Embryonic facial prominence (tissue), 1 donor: Measurements from ENCODE around the gene CIB2.

Source experiments
- DNase-seq: peaks from one replicate; pipeline ENCODE4 v3.0.0-alpha.2; 2016; ENCODE audit errors: extremely low spot score

The CIB2 gene

DNA sequence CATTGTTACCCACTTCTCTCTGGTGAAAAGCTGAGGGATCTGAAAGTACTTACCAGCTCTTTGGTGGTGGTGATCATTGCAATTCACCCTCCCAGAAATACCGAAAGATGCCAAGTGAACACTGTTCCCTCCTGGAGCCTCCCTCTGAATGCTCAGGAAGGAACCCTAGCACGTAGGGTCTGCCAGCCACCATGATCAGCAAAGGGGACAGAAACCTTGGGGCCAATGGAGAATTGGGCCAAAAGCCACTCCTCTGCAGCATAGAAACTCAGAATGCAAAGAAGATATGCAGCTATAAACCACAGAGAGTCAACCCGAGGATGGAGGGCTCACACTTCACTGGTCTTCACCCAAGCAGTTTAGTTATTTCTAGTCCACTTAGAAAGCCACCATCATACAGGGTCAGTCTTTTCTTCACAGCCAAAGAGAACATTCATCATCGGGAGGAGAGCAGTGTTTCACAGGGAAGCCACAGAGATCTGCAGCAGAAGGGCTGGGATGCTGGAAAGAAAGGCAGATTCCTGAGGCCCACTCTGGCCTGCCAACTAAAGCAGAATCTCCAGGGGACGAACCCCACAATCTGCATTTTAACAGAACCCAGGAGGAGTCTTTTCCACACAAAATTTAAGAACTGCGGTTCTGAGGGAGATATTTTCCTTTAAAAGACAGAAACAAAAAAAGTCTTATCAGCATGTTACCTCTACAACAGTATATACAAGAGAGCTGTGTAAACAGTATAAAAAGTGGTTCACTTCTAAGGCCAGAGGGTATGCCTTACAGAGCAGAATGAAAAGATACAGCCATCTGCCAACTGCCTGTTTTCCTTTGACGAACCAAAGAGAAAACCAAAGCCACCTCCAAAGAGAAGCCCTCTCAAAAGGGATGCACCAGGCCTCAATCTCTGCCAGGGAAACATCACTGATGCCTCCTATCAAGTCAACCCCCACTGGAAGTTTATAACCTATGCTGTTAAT is 65.0 kb downstream of the CIB2 start:
- DNase-seq, result no peak

DNA sequence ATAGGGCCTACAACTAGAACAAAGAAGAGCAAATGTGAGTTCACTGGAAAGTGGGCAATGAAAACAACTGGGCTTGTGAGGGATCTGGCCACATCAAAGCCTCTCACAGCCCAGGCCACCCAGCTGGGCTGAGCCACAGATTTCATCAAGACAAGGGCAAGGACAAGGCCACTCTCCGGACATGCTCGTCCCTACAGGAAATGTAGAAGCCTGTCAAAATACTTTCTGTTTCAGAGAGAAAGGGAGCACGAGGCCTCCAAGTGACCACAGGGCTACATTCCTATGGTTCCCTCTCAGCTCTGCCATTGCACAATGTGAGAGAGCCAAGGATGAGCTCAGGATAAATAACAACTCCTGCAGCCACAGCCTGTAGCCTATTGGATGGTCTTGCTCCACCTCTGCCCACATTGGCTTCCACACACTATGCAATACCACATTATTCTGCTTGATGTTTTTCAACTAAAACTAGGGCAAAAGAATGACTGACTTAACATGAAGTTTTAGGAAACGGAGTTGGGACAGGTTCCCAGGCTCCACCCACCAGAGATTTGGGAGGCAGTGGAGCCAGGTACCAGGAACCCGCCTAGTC is 65.9 kb downstream of the CIB2 start:
- DNase-seq, result no peak

- no peak for DNase-seq
Measured at GRCh38 chr15:78064544-78064943, 66.7 kb downstream of the CIB2 start.

DNA sequence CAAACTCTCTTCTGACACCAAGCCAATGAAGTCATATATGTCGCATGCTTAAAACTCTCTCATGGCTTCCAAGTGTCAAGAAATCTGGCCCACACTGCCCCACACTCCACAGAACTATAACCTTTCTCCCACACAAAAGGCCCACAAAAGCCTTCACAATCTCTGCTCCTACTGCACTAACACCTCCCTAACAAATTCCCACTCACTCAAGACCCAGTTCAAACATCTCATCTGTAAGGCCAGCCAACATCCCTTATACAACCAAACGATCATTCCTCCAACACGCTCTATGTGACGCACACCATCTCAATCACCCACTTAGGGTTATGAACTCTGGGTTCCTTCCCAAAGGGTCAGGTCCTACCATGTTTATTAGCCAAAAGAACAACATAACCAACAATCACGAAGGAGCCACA is 67.3 kb downstream of the CIB2 start:
- DNase-seq, result no peak

- no peak for DNase-seq
Measured at GRCh38 chr15:78063217-78063616, 68.0 kb downstream of the CIB2 start.

- DNase-seq, result no peak
Measured at GRCh38 chr15:78061963-78062427, 69.2 kb downstream of the CIB2 start.

GRCh38 chr15:78060232-78060631 is 71.0 kb downstream of the CIB2 start:
- no peak for DNase-seq

GRCh38 chr15:78059110-78059839 is 72.0 kb downstream of the CIB2 start:
- DNase-seq, result no peak

DNA sequence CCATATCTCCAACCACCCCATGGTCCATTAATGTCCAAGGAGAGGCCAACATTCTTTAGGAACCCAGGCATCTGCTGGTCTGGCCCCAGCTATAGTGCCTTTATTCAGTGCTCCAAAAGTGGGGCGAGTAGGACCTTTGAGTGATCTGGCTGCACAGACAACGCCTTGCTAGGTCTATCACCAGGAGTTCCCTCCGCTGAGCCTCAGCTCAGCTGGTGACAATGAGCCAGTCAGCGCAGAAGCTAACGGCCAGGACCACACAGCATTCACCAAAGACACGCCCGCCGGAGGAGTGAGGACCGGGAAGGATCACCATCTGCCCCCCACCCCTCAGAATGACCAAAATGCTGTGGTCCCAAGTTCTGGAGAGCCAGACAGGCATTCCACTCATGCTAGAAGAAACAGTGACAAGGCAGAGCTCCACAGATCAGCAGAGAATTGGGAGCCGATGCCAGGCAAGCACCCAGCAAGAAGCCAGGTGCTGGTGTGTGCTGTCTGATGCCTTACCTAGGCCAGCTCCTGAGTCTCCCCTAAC is 72.8 kb downstream of the CIB2 start:
- no peak for DNase-seq

DNA sequence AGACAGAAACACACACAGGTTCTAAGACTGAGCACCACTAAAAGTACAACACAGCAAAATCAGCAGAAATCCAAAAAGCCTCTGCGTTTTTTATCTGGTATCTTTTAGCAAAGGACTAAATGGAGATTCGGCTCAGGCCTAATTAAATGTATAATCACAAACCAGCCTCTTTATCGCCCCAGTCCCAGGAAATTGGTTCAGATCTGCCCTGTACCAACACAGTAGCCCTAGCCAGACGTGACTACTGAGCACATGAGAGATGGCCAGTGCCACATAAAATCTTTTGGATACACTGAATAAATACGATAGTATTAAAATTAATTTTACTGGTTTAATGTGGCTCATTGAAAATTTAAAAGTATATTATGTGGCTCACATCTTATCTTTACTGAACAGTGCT is 73.4 kb downstream of the CIB2 start:
- DNase-seq, result no peak

DNA sequence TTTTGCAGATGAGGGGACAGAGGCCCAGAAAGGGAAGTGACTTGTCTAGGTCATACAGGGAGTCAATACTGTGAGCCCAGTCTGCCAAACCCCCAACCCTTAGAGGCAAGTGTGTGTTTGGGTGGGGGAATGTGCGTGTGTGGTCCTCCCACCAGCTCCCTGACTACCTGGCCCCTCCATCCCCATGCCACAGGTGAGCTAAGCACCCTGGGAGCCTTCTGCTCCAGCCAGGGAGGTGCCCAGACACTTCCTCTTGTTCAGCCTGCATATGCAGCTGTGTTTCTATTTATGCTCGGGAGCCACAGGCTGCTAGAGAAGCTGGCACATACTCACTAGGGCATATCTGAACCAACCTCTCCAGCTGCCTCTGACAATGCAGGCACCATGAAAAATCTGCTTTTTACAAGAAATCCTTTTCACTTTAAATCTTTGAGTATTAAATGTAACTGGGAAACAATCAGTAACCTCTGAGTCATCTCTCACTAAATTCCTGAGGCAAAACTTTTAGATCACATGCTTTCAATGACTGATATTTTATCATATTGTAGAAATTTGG is 74.5 kb downstream of the CIB2 start:
- DNase-seq, result no peak

DNA sequence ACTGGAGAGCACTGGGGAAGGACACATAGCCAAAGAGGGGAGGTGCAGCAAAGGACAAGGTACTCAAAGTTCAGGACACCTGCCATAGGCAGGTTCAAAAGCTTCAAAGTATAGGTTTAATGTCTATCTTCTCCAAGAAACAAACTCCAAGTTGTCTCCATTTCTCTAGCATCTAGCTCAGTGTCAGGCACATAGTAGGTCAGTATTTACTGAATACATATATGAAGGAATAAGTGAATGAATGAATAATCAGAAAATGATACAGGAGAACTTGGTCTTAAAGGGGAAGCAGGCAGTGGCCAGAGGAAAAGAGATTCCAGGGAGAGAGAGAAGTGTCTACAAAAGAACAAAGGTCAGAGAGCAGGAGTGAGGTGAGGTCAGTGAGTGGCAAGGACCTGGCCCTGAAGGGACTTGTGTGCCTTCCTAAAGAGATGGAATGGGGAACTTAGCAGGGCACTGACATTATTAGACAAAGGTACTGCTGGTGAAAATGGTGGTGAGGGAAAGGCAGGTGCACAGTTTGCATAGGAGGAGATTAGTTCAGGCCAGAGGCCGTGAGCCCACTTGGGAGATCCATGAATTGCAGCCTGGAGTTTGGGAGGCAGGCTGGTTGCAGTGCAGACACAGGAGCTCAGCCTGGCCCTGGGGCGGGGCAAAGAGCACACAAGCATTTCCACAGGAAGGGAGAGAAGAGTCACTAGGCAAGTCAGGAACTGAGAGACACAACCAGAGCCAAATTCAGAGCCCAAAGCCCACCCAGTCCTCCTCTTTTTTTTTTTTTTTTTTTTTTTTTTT is 75.1 kb downstream of the CIB2 start:
- DNase-seq, result no peak

GRCh38 chr15:78054966-78055365 is 76.3 kb downstream of the CIB2 start:
- no peak for DNase-seq
